Measurements from ENCODE around the gene GADL1. TPM values are rescaled to one million over a fixed set of nuclear protein-coding genes. Genes with fewer than 3 reads are reported as not detected.

GADL1 gene
- total and polyA plus RNA-seq, 4 donors = 0.01 to 2.4 (median 0.05) TPM

DNA sequence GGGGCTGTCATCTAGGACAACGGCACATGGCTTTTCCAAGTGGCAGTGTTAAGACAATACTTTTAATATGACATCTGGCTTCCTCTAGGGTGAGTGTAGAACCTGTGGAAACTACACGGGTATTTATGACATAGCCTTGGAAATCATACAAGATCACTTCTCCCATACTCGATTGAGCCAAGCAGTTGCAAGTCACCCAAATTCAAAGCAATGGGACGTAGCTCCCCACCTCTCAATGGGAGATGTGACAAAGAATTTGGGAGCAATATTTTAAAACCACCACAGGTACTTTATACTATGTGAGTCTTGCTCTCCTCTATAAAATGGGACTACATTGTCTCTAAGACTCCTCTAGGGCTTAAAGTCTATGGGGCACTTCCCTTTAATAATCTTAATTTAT, 194.5 kb downstream of the GADL1 start:
- DNase-seq = no peak
- H3K4me3 ChIP-seq = no peak overlapping the region
- no peak for TF ChIP-seq CTCF (IDR thresholded peaks at IDR 0.05; ENCODE audit: control extremely low read depth, extremely low read depth)
- ATAC-seq (ENCODE audit: insufficient read depth, low FRiP score) = no peak
- no peaks in the 10 kb centered on the region for H3K27me3 ChIP-seq (ENCODE audit: control insufficient read depth in 3 of 3, insufficient read depth in 3 of 3, low read length in 2 of 3)
- no peak overlapping the region for H3K9ac ChIP-seq (ENCODE audit: insufficient read depth in 1 of 2, low read length in 2 of 2)
- no peaks in the 10 kb centered on the region for H3K9me3 ChIP-seq (ENCODE audit: control insufficient read depth in 4 of 4, insufficient read depth in 3 of 4, low read length in 3 of 4)
- peaks cover 0 to 14% (median 4%) of the 10 kb centered on the region in 5 donors for H3K4me1 ChIP-seq (ENCODE audit: control insufficient read depth in 5 of 5, insufficient read depth in 5 of 5, low read length in 5 of 5)
- H3K36me3 ChIP-seq (ENCODE audit: control insufficient read depth in 4 of 4, insufficient read depth in 4 of 4, low read length in 4 of 4) = peaks cover 0 to 19% (median 7%) of the 10 kb centered on the region in 4 donors
- H3K27ac ChIP-seq (ENCODE audit: low read depth in 1 of 2, low read length in 1 of 2) = no peak overlapping the region
- 95 to 97% methylated on average over 4 of the region's 4 CpGs for WGBS, 2 donors

GRCh38 chr3:30698549-30698948, 195.9 kb downstream of the GADL1 start:
- H3K36me3 ChIP-seq (ENCODE audit: control insufficient read depth in 4 of 4, insufficient read depth in 4 of 4, low read length in 4 of 4) = peaks cover 0 to 28% (median 14%) of the 10 kb centered on the region in 4 donors
- ATAC-seq (ENCODE audit: insufficient read depth, low FRiP score) = no peak
- H3K9ac ChIP-seq (ENCODE audit: insufficient read depth in 1 of 2, low read length in 2 of 2) = no peak overlapping the region
- no peak overlapping the region for H3K27ac ChIP-seq (ENCODE audit: low read depth in 1 of 2, low read length in 1 of 2)
- H3K9me3 ChIP-seq (ENCODE audit: control insufficient read depth in 4 of 4, insufficient read depth in 3 of 4, low read length in 3 of 4) = no peaks in the 10 kb centered on the region
- peaks cover 0 to 14% (median 5%) of the 10 kb centered on the region in 5 donors for H3K4me1 ChIP-seq (ENCODE audit: control insufficient read depth in 5 of 5, insufficient read depth in 5 of 5, low read length in 5 of 5)
- H3K27me3 ChIP-seq (ENCODE audit: control insufficient read depth in 3 of 3, insufficient read depth in 3 of 3, low read length in 2 of 3) = no peaks in the 10 kb centered on the region
- WGBS, 2 donors = 29 to 66% methylated on average over 2 of the region's 2 CpGs
- no peak for DNase-seq
- no peak for TF ChIP-seq CTCF (IDR thresholded peaks at IDR 0.05; ENCODE audit: control extremely low read depth, extremely low read depth)
- no peak overlapping the region for H3K4me3 ChIP-seq

GRCh38 chr3:30696896-30697295, 197.6 kb downstream of the GADL1 start:
- no peak overlapping the region for H3K4me3 ChIP-seq
- no peaks in the 10 kb centered on the region for H3K9me3 ChIP-seq (ENCODE audit: control insufficient read depth in 4 of 4, insufficient read depth in 3 of 4, low read length in 3 of 4)
- peaks cover 0 to 20% (median 7%) of the 10 kb centered on the region in 5 donors for H3K4me1 ChIP-seq (ENCODE audit: control insufficient read depth in 5 of 5, insufficient read depth in 5 of 5, low read length in 5 of 5)
- WGBS, 2 donors = 91 to 94% methylated on average over 2 of the region's 2 CpGs
- peak overlapping the region in 1 of 2 donors; percentile 25 for H3K27ac ChIP-seq (ENCODE audit: low read depth in 1 of 2, low read length in 1 of 2)
- peaks cover 6 to 40% (median 18%) of the 10 kb centered on the region in 4 donors for H3K36me3 ChIP-seq (ENCODE audit: control insufficient read depth in 4 of 4, insufficient read depth in 4 of 4, low read length in 4 of 4)
- no peaks in the 10 kb centered on the region for H3K27me3 ChIP-seq (ENCODE audit: control insufficient read depth in 3 of 3, insufficient read depth in 3 of 3, low read length in 2 of 3)
- TF ChIP-seq CTCF (IDR thresholded peaks at IDR 0.05; ENCODE audit: control extremely low read depth, extremely low read depth) = no peak
- no peak overlapping the region for H3K9ac ChIP-seq (ENCODE audit: insufficient read depth in 1 of 2, low read length in 2 of 2)
- DNase-seq = no peak
- no peak for ATAC-seq (ENCODE audit: insufficient read depth, low FRiP score)

DNA sequence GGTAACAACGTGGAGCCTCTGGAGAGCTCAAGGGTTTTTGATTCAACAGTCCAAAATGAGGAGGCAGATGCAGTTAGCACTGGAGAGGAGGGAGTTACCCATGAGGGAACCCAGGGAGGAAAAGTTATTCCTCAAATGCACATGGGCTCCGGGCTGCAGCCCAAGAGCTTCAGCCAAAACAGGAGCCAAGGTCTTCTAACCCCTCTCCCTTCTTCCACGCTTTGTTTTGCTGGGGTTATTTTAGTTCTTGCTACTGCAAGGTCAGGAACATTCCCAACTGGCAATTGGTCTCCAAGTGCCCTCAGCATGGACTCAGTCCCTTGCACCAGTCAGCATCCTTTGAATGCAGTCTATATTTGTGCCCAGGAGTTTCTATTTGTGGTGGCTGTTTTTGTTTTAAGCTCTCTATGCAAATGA, 198.1 kb downstream of the GADL1 start:
- TF ChIP-seq CTCF (IDR thresholded peaks at IDR 0.05; ENCODE audit: control extremely low read depth, extremely low read depth) = no peak

More for the DNA sequence above, 198.1 kb downstream of the GADL1 start:
- peak overlapping the region in 1 of 2 donors; percentile 3 for H3K27ac ChIP-seq (ENCODE audit: low read depth in 1 of 2, low read length in 1 of 2)
- DNase-seq (peak in 2 of 3 donors; percentile 48 to 51), ATAC-seq (ENCODE audit: insufficient read depth, low FRiP score) (no peak)
- H3K27me3 ChIP-seq (ENCODE audit: control insufficient read depth in 3 of 3, insufficient read depth in 3 of 3, low read length in 2 of 3) = no peaks in the 10 kb centered on the region
- H3K9ac ChIP-seq (ENCODE audit: insufficient read depth in 1 of 2, low read length in 2 of 2) = no peak overlapping the region
- H3K4me1 ChIP-seq (ENCODE audit: control insufficient read depth in 5 of 5, insufficient read depth in 5 of 5, low read length in 5 of 5) = peaks cover 0 to 22% (median 9%) of the 10 kb centered on the region in 5 donors
- peaks cover 6 to 41% (median 19%) of the 10 kb centered on the region in 4 donors for H3K36me3 ChIP-seq (ENCODE audit: control insufficient read depth in 4 of 4, insufficient read depth in 4 of 4, low read length in 4 of 4)
- no peaks in the 10 kb centered on the region for H3K9me3 ChIP-seq (ENCODE audit: control insufficient read depth in 4 of 4, insufficient read depth in 3 of 4, low read length in 3 of 4)
- H3K4me3 ChIP-seq = no peak overlapping the region
- WGBS, 2 donors = 54 to 68% methylated on average over 3 of the region's 3 CpGs

Measured in lung (tissue), 12 donors.